OCI-M2 (cell line): ENCODE results near the gene PTPRT.

ENCODE experiments used
- DNase-seq: peaks from one replicate; lab custom pipeline; 2025; ENCODE audit not compliant: unreplicated experiment; lab: John Stamatoyannopoulos, UW

The PTPRT gene

GRCh38 chr20:43189554-43190331, at the start of gene PTPRT:
PTPRT (minus strand) TSS chr20:43189906; CDS start chr20:43189733, 173 bp downstream.
- DNase-seq = no peak

- no peak for DNase-seq
Observed at GRCh38 chr20:43238833-43239232, 49.1 kb upstream of the PTPRT start.

GRCh38 chr20:43238266-43238665, 48.6 kb upstream of the PTPRT start:
- DNase-seq = no peak

DNA sequence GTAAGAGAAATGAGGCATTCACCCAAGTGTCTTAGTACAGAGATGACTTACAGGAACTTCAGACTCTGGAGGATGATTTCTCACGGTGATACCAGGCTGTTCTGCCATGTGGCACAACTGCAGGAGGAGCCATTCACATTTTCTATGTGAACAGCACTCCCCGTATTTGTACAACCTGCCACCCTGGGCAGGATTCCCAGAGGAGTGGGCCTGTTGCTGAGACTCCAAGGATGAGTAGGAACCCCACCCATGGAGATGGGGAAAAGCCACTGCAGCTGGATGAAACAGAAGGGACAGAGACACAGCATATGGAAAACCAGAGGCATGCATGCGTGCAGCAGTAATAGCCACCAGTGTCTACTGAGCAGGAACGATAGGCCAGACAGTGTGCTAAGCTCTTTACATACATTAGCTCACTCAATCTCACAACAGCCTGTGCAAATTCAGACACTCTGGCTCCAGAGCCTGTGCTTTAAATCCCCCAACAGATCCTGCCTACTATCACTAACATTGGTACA, 48.0 kb upstream of the PTPRT start:
- DNase-seq = no peak

DNA sequence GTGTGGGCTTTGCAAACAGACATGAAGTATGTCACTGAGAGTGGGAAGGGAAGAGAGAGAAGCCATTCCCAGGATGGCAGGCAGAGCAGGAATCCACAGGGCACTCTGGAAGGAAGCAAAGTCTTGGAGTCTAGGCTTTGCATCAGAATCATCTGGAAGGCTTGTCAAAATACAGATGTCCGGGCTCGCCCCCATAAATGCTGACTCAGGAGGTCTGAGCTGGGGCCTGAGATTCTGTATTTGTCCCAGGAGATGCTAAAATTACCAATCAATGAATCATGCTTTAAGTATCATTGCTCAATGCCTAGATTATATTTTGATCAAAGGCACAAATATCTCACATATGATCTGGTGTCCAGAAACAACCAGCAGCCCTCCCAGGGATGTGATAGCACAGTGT, 46.3 kb upstream of the PTPRT start:
- no peak for DNase-seq

- DNase-seq = no peak
Observed at GRCh38 chr20:43231829-43232228, 42.1 kb upstream of the PTPRT start.

DNA sequence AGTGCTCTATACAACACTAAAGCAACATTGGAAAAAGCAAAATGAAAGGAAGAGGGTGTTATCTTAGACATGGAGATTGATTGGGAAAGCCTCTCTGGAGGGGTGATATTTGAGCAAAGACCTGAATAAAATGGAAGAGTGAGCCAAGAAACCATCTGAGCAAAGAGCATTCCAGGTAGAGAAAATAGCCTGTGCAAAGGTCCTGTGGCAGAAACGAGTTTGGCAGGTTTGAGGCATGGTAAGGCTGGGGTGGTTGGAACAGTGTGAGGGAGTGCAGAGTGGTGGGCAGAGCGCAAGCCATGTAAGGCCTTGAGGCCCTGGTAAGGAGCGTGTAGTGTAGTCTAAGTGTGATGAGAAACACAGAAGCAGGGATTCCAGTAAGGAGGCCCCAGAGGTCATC, 40.0 kb upstream of the PTPRT start:
- DNase-seq = no peak

DNA sequence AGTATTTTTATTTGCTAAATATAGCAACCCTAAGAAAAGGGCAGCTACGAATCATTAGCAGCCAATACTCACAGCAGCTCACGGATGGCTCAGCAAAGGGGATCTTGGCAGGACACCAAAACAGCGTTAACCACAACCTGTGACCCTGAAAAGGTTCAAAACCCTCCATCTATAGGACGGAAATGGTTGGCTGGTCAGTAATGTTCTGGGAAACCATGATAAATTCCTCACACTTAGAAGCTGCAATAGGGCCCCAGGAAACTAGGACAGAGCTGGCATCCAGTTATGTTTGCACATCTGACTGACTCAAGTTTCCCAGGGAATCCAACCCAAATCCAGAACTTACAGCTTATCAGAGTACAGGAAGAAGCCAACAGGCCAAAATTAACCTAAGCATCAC, 30.9 kb upstream of the PTPRT start:
- no peak for DNase-seq

- no peak for DNase-seq
Observed at GRCh38 chr20:43210901-43211300, 21.2 kb upstream of the PTPRT start.

DNA sequence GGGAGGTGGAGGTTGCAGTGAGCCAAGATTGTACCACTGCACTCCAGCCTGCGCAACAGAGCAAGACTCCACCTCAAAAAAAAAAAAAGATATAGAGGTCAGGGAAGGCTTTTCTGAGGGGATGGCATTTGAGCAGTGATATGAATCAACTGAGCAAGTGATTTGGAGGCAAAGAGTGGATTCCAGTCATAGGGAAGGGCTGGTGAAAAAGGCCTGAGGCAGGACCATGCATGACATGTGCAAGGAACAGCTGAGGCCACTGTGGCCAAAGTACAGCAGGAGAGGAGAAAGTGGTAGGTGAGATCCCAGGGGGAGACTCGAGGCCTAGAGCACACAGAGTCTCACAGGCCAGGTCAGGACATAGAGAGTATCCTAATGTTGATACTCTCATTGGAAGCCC, 20.1 kb upstream of the PTPRT start:
- no peak for DNase-seq

DNA sequence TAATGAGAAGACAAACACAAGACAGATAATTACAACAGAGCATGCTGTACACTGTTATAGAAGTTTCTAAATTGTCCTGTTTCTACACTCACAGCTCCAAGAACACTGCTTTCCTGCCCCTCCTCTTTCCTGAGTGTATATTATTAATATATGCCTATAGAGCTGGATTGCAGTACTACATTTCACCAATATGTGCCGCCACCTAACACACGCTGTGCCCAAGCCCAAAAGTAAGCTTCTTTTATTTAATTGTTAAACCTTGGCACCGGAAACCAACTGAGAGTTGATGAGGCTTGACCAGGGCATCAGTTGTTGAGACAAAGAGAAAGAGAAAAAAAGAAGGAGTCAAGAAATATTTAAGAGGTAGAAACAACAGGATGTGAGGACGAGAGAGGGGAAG, 16.0 kb upstream of the PTPRT start:
- no peak for DNase-seq

DNA sequence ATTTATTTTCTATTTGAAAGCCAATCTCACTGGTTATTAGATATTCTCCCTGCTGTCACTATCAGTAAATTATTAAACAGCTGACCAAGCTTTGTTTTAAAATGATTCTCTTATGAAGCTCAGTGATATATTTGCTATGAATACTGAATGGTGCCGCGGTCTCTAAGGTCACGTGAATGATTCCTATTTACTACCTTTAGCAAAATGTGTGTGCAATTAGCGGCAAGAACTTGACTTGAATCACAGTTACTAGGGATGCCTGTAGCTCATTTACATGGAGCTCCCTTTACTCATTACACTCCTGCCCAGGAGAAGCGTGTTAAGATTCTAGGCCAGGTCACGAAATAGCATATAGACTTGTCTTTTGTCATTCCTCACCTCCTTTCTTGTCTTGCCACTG, 12.4 kb upstream of the PTPRT start:
- DNase-seq = no peak

DNA sequence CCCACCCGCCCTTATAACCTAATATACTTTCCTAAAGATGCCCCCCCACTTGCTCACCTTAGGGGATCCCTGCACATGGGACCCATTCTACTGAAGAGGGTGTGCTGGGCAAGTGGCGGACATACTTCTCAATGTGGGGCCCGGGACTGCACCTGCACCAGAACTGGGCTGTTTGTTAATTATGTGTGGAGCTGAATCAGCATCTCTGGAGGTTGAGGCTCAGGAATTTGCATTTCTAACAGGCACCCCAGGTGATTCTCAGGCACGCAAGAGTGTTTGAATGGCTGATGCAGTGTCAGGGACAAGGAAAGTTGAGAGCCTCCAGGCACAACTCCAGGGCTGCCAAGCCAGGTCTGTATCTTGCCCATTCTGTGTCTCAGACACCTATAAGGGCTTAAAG, 8.9 kb upstream of the PTPRT start:
- no peak for DNase-seq

- DNase-seq = no peak
Observed at GRCh38 chr20:43196243-43196642, 6.5 kb upstream of the PTPRT start.

GRCh38 chr20:43194137-43194536, 4.4 kb upstream of the PTPRT start:
- DNase-seq = no peak

GRCh38 chr20:43193443-43193842, 3.7 kb upstream of the PTPRT start:
- no peak for DNase-seq

- no peak for DNase-seq
Observed at GRCh38 chr20:43191946-43192863, 2.5 kb upstream of the PTPRT start.

GRCh38 chr20:43191143-43191542, 1.4 kb upstream of the PTPRT start:
- DNase-seq = no peak

DNA sequence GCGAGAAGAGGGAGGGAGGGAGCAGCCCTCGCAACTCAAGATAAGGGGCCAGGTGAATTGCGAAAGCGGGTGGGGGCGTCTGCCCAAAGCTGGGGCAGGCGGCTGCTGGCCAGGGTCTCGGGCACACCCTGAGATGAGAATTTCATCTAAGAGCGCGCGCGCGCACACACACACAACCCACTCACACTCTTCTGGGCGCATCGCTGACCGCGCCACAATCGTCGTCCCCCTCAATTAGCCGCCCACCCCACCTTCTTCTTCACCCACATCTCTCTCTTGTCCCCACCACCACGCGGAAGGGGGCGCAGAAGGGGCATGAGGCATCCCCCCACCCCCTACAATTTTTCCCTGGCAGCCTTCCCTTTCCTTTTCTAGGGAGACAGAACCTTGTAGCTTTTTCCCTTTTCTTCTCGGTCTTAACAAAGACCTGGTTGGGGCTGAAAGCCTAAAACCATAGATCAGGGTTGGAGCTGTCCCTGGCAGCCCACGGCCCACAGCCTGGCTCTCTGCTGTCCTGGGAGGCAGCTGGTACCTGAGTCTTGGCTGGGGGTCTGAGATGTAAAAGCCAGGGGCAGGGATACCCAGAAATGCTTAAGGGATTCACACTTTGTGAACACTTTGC, 737 bp upstream of the PTPRT start:
- DNase-seq = no peak

DNA sequence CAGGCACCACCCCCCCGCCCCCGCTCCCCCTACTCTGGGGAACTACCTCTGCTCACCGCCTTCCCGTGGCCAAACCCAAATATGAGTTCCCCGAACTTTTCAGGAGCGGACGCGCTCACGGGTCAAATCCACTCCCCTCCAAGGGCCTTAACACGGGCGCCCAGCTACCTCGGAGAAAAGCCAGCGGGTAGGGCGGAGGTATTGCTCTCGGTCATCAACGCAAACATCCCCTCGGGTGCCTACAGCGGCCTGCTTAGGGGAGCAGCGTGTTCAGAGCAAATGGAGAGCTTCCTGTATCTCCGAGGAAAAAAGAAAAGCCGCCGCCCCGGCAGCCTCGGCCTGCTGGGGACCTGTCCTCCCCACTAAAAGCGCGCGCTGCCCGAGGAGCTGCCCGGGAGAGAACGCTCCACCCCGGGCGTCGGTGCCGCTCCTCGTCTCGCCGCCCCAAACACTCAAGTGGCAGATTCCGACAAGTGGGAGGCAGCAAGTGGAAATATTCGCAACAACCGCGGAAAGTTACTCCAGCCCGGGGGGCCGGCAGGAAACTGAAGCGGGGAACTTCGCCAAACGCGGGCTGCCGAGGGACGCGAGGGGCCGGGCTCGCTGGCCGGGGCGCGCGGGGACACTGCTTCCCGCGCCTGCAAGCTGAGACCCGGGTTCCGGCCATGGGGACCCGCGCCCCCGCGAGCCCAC, 699 bp downstream of the PTPRT start:
- DNase-seq = no peak

DNA sequence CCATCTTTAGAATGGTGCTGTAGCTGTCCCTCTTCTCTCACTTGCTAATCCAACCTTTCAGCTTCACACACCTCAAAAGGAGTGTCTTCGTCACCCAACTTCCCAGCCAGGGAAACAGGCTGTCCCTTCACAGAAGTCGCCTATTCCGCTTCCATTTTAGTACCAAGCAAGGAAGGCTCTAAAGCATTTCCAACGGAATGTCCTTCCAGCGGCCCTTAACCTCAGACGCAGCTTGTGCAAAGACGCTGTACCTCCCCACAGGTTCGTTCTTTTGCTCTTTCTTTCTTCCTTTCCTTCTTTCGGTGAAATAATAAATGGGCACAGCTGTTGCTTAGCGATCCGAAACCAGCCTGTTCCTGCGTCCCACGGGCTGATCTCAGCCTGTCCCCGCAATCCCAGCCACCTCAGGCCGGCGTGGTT, 1.5 kb downstream of the PTPRT start:
- DNase-seq = no peak
